ENCODE data around the gene TSKU.
"Not testable (repeated sequence)": the region's sequence is repeated elsewhere in the genome, so short reads cannot be mapped to it uniquely, and the experiment has no call there.

Gene TSKU

GRCh38 chr11:76803811-76804600 lies 20.9 kb downstream of the TSKU start:
- no peak for DNase-seq

GRCh38 chr11:76805206-76805913 lies 22.2 kb downstream of the TSKU start:
- DNase-seq, result no peak

GRCh38 chr11:76806131-76806530 lies 23.0 kb downstream of the TSKU start:
- DNase-seq, result no peak

GRCh38 chr11:76806608-76807205 lies 23.6 kb downstream of the TSKU start:
- DNase-seq, result no peak

GRCh38 chr11:76807206-76807875 lies 24.2 kb downstream of the TSKU start:
- DNase-seq, result peak; percentile 18

GRCh38 chr11:76808171-76808570 lies 25.0 kb downstream of the TSKU start:
- no peak for DNase-seq

- DNase-seq, result no peak
Measured at GRCh38 chr11:76808996-76809395, 25.8 kb downstream of the TSKU start.

- DNase-seq, result no peak
Measured at GRCh38 chr11:76810151-76810853, 27.1 kb downstream of the TSKU start.

GRCh38 chr11:76811259-76811658 lies 28.1 kb downstream of the TSKU start:
- DNase-seq, result no peak

- no peak for DNase-seq
Measured at GRCh38 chr11:76814414-76814813, 31.3 kb downstream of the TSKU start.

GRCh38 chr11:76815678-76816077 lies 32.5 kb downstream of the TSKU start:
- not testable (repeated sequence) for DNase-seq

- no peak for DNase-seq
Measured at GRCh38 chr11:76820184-76820566, 37.0 kb downstream of the TSKU start.

- DNase-seq, result not testable (repeated sequence)
Measured at GRCh38 chr11:76821396-76821795, 38.2 kb downstream of the TSKU start.

GRCh38 chr11:76822406-76822805 lies 39.2 kb downstream of the TSKU start:
- DNase-seq, result no peak

GRCh38 chr11:76823481-76824028 lies 40.4 kb downstream of the TSKU start:
- no peak for DNase-seq

- DNase-seq, result no peak
Measured at GRCh38 chr11:76824083-76824939, 41.2 kb downstream of the TSKU start.

- DNase-seq, result no peak
Measured at GRCh38 chr11:76824980-76825725, 42.0 kb downstream of the TSKU start.

- no peak for DNase-seq
Measured at GRCh38 chr11:76825726-76826396, 42.7 kb downstream of the TSKU start.

GRCh38 chr11:76826508-76826907 lies 43.4 kb downstream of the TSKU start:
- not testable (repeated sequence) for DNase-seq

GRCh38 chr11:76827005-76827404 lies 43.8 kb downstream of the TSKU start:
- DNase-seq, result not testable (repeated sequence)

Measured in DMS 273 treated with DMSO at 0.1 percent for 48 hours (cell line).